GM12878 (cell line): ENCODE measurements around the gene HCAR1. TPM values are rescaled to one million over a fixed set of nuclear protein-coding genes. Genes with fewer than 3 reads are reported as not detected.

Experiments used
- ATF7 ChIP-seq: fragments of 450-650 bp; IDR thresholded peaks from 2 replicates; pipeline ENCODE4 v1.6.1; 2016; ENCODE audit warnings: low read depth, mild to moderate bottlenecking
- CREB1 ChIP-seq: IDR thresholded peaks from 2 replicates; pipeline ENCODE4 v1.6.1; 2012; ENCODE audit warnings: low read depth, mild to moderate bottlenecking, inconsistent platforms
- EED ChIP-seq: sonication (generic); IDR thresholded peaks from 2 replicates; pipeline ENCODE4 v1.6.1; 2016; ENCODE audit warnings: antibody characterized with exemption, low read depth
- ETV6 ChIP-seq, 2 experiments: fragments of 450-650 bp in 1 of 2; IDR thresholded peaks in 1 of 2; conservative IDR thresholded peaks in 1 of 2; 2 replicates each; pipeline ENCODE4 v1.6.1; 2014; ENCODE audit warnings: antibody characterized with exemption in 1 of 2, borderline replicate concordance in 1 of 2, low read depth in 1 of 2, mild to moderate bottlenecking in 1 of 2, moderate library complexity in 1 of 2
- FOXM1 ChIP-seq: IDR thresholded peaks from 2 replicates; pipeline ENCODE4 v1.6.1; 2012; ENCODE audit warnings: low read depth, mild to moderate bottlenecking, inconsistent platforms, low read length, moderate library complexity
- HCFC1 ChIP-seq: fragments of 150-350 bp; IDR thresholded peaks from 2 replicates; pipeline ENCODE4 v1.6.1; 2014; ENCODE audit warnings: low read length
- HDGF ChIP-seq: fragments of 450-650 bp; IDR thresholded peaks from 2 replicates; pipeline ENCODE4 v1.6.1; 2016; ENCODE audit warnings: antibody characterized with exemption
- LARP7 ChIP-seq: fragments of 450-650 bp; IDR thresholded peaks from 2 replicates; pipeline ENCODE4 v1.6.1; 2017; ENCODE audit warnings: mild to moderate bottlenecking
- MXI1 ChIP-seq: fragments of 150-350 bp; IDR thresholded peaks from 2 replicates; pipeline ENCODE4 v1.6.1; 2011; ENCODE audit warnings: low read depth, mild to moderate bottlenecking, inconsistent platforms, low read length, improper control_type of control experiment
- NFYB ChIP-seq: IDR thresholded peaks from 2 replicates; pipeline ENCODE4 v1.6.1; 2011; ENCODE audit warnings: low read depth, mild to moderate bottlenecking, low read length, improper control_type of control experiment, moderate library complexity; ENCODE audit not compliant: insufficient read depth
- RELA ChIP-seq: fragments of 450-650 bp; IDR thresholded peaks from 2 replicates; pipeline ENCODE4 v1.8.0; 2014; ENCODE audit warnings: borderline replicate concordance; ENCODE audit not compliant: partially characterized antibody
- SIN3A ChIP-seq: IDR thresholded peaks from 2 replicates; pipeline ENCODE4 v1.6.1; 2012; ENCODE audit warnings: low read depth, low read length, improper control_type of control experiment
- SIX5 ChIP-seq: IDR thresholded peaks from 2 replicates; pipeline ENCODE4 v1.6.1; 2011; ENCODE audit warnings: mild to moderate bottlenecking, low read depth, low read length, moderate library complexity; ENCODE audit not compliant: severe bottlenecking
- SMC3 ChIP-seq: IDR thresholded peaks from 2 replicates; pipeline ENCODE4 v1.6.1; 2011; ENCODE audit warnings: low read length, improper control_type of control experiment, borderline replicate concordance
- SPI1 ChIP-seq: IDR thresholded peaks from 2 replicates; pipeline ENCODE4 v1.6.1; 2011; ENCODE audit warnings: low read depth, mild to moderate bottlenecking, low read length, moderate library complexity, borderline replicate concordance; ENCODE audit not compliant: insufficient read depth
- SRF ChIP-seq, 2 experiments: IDR thresholded peaks; 2 replicates each; pipeline ENCODE4 v1.6.1; 2011; ENCODE audit warnings: low read depth in 2 of 2, low read length in 2 of 2, mild to moderate bottlenecking in 1 of 2, moderate library complexity in 1 of 2
- YY1 ChIP-seq: IDR thresholded peaks from 2 replicates; pipeline ENCODE4 v1.6.1; 2011; ENCODE audit warnings: low read depth, mild to moderate bottlenecking, low read length
- ZBED1 ChIP-seq: IDR thresholded peaks from 2 replicates; pipeline ENCODE4 v1.6.1; 2016; ENCODE audit warnings: borderline replicate concordance
- polyA plus RNA-seq, 11 experiments: library from polyadenylated mRNA; depleted of rRNA in 4 of 11; unstranded in 6 of 11; stranded (reverse) in 5 of 11; fragments of >200 nt; fragmentation: Nextera tagmentation in 4 of 11; fragmentation: Illumina TruSeq in 1 of 11; extraction: Ambion mirVana in 4 of 11; extraction: Trizol in 1 of 11; gene quantifications; 1 replicate in 1 of 11; 2 replicates in 10 of 11; pipeline versions ENCODE4 v1.2.1 to v1.2.3, GENCODE V29; 2011 to 2016; ENCODE audit warnings: inconsistent platforms in 2 of 11, missing spikeins in 2 of 11, low read depth in 1 of 11
- total RNA-seq, 4 experiments: library from RNA; depleted of rRNA in 3 of 4; stranded (reverse); fragments of >200 nt in 3 of 4; fragmentation: Illumina TruSeq in 1 of 4; extraction: Trizol in 1 of 4; gene quantifications; 2 replicates each; pipeline versions ENCODE4 v1.2.1 to v1.2.3, GENCODE V29; 2013 to 2021
- TF ChIP-seq, protein P1 (sequence below): fragments of 150-350 bp; IDR thresholded peaks from 2 replicates; pipeline ENCODE4 v1.6.1; 2016; ENCODE audit warnings: low read depth, low read length
- TF ChIP-seq, protein P2 (sequence below): fragments of 450-650 bp; IDR thresholded peaks from 2 replicates; pipeline ENCODE4 v1.6.1; 2017; ENCODE audit warnings: antibody characterized with exemption, mild to moderate bottlenecking, moderate library complexity
- TF ChIP-seq, protein P3 (sequence below): fragments of 450-650 bp; IDR thresholded peaks from 2 replicates; pipeline ENCODE4 v1.6.1; 2017; ENCODE audit warnings: mild to moderate bottlenecking, moderate library complexity

The HCAR1 gene
- total and polyA plus RNA-seq, 10 of the 15 experiments (the other 5 are each of a cell fraction or from before 2014, with no cell fraction given): 0.01 to 0.05 (median 0.04) TPM; not detected in 7

DNA sequence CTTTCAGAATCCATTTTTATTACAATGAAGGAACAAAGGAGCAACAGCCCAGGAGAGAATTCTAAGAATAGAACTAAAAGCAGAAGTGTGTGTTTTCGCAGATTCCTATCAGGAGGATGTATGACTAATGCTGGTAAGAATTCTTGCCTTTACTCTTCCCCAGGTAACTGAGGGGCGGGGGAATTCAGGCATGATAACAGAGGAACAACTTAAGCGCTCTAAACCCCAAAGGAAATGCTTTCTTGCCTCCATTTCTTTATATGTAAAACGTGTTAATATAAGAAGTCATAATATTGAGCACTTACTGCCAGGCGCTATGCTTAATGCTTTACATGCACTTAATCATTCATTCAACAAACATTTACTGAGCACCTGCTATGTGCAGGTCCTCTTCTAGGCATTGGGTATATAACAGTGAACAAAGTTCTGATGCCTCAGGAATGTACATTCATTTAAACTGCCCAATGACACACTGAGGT is 4.5 kb downstream of the HCAR1 start (continued):
- TF ChIP-seq SPI1 (peak; percentile 94), HDGF (no peak), NFYB (no peak), SRF (IDR thresholded peaks at IDR 0.05; ENCODE audit: low read depth in 2 of 2, low read length in 2 of 2) (no peak), FOXM1 (peak; percentile 68; the same call in 1 of the 2 replicates), LARP7 (no peak), RELA (no peak), CREB1 (peak; percentile 21; the same call in 1 of the 2 replicates), YY1 (no peak), EED (peak; percentile 94), ATF7 (0 out of 2 replicates have a peak, but pooled peaks have one; percentile 38), SIX5 (no peak), SIN3A (no peak), MXI1 (no peak), HCFC1 (no peak), SMC3 (no peak), ZBED1 (no peak), ETV6 (conservative IDR thresholded peaks at IDR 0.05 in 1 of 2, IDR thresholded peaks at IDR 0.05 in 1 of 2; ENCODE audit: borderline replicate concordance in 1 of 2, low read depth in 1 of 2) (peak in 1 of 2 experiments; percentile 28; a peak in 1 of 4 replicates)
- TF ChIP-seq, protein P1, sequence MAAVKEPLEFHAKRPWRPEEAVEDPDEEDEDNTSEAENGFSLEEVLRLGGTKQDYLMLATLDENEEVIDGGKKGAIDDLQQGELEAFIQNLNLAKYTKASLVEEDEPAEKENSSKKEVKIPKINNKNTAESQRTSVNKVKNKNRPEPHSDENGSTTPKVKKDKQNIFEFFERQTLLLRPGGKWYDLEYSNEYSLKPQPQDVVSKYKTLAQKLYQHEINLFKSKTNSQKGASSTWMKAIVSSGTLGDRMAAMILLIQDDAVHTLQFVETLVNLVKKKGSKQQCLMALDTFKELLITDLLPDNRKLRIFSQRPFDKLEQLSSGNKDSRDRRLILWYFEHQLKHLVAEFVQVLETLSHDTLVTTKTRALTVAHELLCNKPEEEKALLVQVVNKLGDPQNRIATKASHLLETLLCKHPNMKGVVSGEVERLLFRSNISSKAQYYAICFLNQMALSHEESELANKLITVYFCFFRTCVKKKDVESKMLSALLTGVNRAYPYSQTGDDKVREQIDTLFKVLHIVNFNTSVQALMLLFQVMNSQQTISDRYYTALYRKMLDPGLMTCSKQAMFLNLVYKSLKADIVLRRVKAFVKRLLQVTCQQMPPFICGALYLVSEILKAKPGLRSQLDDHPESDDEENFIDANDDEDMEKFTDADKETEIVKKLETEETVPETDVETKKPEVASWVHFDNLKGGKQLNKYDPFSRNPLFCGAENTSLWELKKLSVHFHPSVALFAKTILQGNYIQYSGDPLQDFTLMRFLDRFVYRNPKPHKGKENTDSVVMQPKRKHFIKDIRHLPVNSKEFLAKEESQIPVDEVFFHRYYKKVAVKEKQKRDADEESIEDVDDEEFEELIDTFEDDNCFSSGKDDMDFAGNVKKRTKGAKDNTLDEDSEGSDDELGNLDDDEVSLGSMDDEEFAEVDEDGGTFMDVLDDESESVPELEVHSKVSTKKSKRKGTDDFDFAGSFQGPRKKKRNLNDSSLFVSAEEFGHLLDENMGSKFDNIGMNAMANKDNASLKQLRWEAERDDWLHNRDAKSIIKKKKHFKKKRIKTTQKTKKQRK: no peak
- TF ChIP-seq, protein P2, sequence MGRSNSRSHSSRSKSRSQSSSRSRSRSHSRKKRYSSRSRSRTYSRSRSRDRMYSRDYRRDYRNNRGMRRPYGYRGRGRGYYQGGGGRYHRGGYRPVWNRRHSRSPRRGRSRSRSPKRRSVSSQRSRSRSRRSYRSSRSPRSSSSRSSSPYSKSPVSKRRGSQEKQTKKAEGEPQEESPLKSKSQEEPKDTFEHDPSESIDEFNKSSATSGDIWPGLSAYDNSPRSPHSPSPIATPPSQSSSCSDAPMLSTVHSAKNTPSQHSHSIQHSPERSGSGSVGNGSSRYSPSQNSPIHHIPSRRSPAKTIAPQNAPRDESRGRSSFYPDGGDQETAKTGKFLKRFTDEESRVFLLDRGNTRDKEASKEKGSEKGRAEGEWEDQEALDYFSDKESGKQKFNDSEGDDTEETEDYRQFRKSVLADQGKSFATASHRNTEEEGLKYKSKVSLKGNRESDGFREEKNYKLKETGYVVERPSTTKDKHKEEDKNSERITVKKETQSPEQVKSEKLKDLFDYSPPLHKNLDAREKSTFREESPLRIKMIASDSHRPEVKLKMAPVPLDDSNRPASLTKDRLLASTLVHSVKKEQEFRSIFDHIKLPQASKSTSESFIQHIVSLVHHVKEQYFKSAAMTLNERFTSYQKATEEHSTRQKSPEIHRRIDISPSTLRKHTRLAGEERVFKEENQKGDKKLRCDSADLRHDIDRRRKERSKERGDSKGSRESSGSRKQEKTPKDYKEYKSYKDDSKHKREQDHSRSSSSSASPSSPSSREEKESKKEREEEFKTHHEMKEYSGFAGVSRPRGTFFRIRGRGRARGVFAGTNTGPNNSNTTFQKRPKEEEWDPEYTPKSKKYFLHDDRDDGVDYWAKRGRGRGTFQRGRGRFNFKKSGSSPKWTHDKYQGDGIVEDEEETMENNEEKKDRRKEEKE: no peak
- TF ChIP-seq, protein P3, sequence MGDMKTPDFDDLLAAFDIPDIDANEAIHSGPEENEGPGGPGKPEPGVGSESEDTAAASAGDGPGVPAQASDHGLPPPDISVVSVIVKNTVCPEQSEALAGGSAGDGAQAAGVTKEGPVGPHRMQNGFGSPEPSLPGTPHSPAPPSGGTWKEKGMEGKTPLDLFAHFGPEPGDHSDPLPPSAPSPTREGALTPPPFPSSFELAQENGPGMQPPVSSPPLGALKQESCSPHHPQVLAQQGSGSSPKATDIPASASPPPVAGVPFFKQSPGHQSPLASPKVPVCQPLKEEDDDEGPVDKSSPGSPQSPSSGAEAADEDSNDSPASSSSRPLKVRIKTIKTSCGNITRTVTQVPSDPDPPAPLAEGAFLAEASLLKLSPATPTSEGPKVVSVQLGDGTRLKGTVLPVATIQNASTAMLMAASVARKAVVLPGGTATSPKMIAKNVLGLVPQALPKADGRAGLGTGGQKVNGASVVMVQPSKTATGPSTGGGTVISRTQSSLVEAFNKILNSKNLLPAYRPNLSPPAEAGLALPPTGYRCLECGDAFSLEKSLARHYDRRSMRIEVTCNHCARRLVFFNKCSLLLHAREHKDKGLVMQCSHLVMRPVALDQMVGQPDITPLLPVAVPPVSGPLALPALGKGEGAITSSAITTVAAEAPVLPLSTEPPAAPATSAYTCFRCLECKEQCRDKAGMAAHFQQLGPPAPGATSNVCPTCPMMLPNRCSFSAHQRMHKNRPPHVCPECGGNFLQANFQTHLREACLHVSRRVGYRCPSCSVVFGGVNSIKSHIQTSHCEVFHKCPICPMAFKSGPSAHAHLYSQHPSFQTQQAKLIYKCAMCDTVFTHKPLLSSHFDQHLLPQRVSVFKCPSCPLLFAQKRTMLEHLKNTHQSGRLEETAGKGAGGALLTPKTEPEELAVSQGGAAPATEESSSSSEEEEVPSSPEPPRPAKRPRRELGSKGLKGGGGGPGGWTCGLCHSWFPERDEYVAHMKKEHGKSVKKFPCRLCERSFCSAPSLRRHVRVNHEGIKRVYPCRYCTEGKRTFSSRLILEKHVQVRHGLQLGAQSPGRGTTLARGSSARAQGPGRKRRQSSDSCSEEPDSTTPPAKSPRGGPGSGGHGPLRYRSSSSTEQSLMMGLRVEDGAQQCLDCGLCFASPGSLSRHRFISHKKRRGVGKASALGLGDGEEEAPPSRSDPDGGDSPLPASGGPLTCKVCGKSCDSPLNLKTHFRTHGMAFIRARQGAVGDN: no peak
